ENCODE data around the gene TWIST2.

The TWIST2 gene

DNA sequence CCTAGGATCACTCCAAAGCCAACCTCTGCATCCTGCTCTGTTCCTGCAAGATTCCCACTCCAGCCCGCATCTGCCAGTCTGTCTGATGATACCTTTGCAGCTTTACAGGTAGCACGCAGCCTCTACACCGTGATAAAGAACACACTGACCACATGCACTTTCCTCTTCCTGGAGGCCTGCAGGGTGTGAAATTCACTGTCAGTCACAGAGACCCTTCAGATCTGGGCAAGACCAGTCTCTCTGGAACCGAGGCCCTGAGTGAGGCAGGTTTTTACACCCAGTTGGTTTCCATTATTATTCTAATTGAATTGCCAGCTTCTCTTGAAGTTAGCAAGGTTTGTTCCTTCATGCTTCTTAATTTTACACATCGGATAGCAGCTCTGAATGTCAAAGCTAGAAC is 30.5 kb upstream of the TWIST2 start:
- Mint-ChIP-seq H3K27ac (no peak overlapping the region), H3K36me3 (ENCODE audit: low read depth) (peaks cover 4% of the 10 kb centered on the region), H3K27me3 (ENCODE audit: low read depth) (peaks cover 38% of the 10 kb centered on the region), H3K4me1 (peaks cover 5% of the 10 kb centered on the region), H3K4me3 (no peak overlapping the region), H3K9me3 (peaks cover 25% of the 10 kb centered on the region)
- TF ChIP-seq, protein P1, sequence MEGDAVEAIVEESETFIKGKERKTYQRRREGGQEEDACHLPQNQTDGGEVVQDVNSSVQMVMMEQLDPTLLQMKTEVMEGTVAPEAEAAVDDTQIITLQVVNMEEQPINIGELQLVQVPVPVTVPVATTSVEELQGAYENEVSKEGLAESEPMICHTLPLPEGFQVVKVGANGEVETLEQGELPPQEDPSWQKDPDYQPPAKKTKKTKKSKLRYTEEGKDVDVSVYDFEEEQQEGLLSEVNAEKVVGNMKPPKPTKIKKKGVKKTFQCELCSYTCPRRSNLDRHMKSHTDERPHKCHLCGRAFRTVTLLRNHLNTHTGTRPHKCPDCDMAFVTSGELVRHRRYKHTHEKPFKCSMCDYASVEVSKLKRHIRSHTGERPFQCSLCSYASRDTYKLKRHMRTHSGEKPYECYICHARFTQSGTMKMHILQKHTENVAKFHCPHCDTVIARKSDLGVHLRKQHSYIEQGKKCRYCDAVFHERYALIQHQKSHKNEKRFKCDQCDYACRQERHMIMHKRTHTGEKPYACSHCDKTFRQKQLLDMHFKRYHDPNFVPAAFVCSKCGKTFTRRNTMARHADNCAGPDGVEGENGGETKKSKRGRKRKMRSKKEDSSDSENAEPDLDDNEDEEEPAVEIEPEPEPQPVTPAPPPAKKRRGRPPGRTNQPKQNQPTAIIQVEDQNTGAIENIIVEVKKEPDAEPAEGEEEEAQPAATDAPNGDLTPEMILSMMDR (IDR thresholded peaks at IDR 0.05; ENCODE audit: unreplicated experiment in 3 of 3) = no peak

DNA sequence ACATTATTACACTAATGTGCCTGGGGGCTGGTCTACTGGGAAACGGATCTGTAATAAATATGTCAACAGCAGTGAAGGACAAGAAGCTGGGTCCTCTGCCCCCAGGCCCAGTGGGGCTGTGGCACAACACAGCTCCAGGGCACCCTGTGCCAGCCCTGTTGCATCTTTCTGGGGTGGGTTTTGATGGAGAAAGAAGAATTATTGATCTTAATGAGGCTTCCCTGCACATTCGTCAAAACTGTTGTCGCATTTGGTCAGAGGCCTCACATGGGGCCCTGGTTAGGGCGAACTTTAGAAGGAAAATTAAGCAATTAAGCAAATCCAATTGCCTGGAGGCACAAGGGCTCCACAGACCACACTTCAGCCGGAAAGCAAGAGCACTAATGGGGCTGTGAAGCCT is 30.0 kb upstream of the TWIST2 start:
- TF ChIP-seq, protein P1 (IDR thresholded peaks at IDR 0.05; ENCODE audit: unreplicated experiment in 3 of 3) = no peak
- Mint-ChIP-seq H3K9me3 (peaks cover 26% of the 10 kb centered on the region), H3K4me3 (no peak overlapping the region), H3K4me1 (peaks cover 5% of the 10 kb centered on the region), H3K27ac (no peak overlapping the region), H3K36me3 (ENCODE audit: low read depth) (peaks cover 8% of the 10 kb centered on the region), H3K27me3 (ENCODE audit: low read depth) (peaks cover 38% of the 10 kb centered on the region)

DNA sequence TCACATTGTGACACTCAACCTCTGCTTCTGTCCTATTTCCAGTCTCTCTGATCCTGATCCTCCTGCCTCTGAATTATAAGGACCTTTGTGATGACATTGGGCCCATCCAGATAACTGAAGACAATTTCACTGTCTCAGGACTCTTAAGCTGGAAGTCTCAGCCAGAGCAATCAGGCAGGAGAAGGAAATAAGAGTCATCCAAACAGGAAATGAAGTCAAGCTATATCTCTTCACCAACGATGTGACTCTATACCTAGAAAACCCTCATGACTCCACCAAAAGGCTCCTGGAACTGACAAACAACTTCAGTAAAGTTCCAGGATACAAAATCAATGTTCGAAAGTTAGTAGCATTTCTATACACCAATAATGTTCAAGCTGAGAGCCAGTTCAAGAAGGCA is 29.3 kb upstream of the TWIST2 start:
- peaks cover 35% of the 10 kb centered on the region for H3K27me3 Mint-ChIP-seq (ENCODE audit: low read depth)
- H3K4me1 Mint-ChIP-seq = peaks cover 5% of the 10 kb centered on the region
- H3K36me3 Mint-ChIP-seq (ENCODE audit: low read depth) = peaks cover 9% of the 10 kb centered on the region
- H3K27ac Mint-ChIP-seq = no peak overlapping the region
- H3K4me3 Mint-ChIP-seq = no peak overlapping the region
- TF ChIP-seq, protein P1 (IDR thresholded peaks at IDR 0.05; ENCODE audit: unreplicated experiment in 3 of 3) = no peak
- peaks cover 31% of the 10 kb centered on the region for H3K9me3 Mint-ChIP-seq

DNA sequence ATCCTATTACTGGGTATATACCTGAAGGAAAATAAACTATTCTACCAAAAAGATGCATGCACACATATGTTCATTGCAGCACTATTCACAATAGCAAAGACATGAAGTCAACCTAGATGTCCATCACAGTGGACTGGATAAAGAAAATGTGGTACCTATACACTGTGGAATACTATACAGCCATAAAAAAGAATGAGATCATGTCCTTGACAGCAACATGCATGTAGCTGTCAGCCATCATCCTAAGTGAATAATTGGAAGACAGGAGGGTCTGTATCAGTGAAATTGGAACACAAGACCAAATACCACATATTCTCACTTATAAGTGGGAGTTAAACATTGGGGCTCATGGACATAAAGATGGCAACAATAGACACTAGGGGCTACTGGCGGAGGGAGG is 27.7 kb upstream of the TWIST2 start:
- Mint-ChIP-seq H3K36me3 (ENCODE audit: low read depth) (peaks cover 16% of the 10 kb centered on the region), H3K9me3 (peaks cover 42% of the 10 kb centered on the region), H3K4me1 (peaks cover 5% of the 10 kb centered on the region), H3K27me3 (ENCODE audit: low read depth) (peaks cover 37% of the 10 kb centered on the region), H3K4me3 (no peak overlapping the region), H3K27ac (no peak overlapping the region)
- TF ChIP-seq, protein P1 (IDR thresholded peaks at IDR 0.05; ENCODE audit: unreplicated experiment in 3 of 3) = no peak

DNA sequence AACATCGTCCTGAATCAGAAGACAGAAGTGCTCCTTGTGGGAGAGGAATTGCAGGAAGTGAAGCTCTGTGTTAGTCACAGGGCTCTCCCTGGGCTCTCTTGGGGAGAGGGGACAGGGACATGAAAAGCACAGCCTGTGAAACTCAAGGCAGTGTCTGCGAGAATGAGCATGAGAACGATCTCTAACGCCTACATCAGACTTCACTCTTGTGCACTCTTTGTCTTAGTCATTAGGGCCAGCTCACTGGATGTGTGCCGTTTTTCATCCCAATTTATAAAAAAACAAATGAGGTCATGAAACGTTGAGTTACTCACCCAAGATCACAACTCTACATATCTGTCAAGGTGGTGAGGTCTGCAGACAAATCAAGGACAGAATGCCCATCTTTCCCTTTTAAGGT is 27.0 kb upstream of the TWIST2 start:
- Mint-ChIP-seq H3K4me3 (no peak overlapping the region), H3K4me1 (peaks cover 5% of the 10 kb centered on the region), H3K36me3 (ENCODE audit: low read depth) (peaks cover 16% of the 10 kb centered on the region), H3K27me3 (ENCODE audit: low read depth) (peaks cover 37% of the 10 kb centered on the region), H3K9me3 (peaks cover 48% of the 10 kb centered on the region), H3K27ac (no peak overlapping the region)
- TF ChIP-seq, protein P1 (IDR thresholded peaks at IDR 0.05; ENCODE audit: unreplicated experiment in 3 of 3) = no peak

DNA sequence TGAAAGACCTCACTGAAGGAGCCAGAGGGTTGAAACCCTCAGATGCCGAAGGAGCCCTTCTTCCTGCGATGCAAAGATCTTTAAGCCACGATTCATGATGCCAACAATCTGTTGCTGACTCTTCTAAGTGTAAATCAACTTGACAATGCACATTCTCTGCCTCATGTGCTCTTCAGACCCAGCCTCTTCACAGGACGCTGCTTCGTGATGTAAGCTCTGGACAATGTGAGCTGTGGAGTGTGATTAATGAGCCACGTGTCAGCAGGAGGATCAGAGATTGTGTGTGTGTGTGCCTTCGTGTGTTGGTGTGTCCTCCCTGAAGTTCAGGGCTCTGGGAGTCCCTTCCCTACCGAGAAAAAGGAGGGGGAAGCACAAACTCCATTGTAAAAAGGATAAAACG is 26.5 kb upstream of the TWIST2 start:
- TF ChIP-seq, protein P1 (IDR thresholded peaks at IDR 0.05; ENCODE audit: unreplicated experiment in 3 of 3) = no peak
- Mint-ChIP-seq H3K27ac (no peak overlapping the region), H3K27me3 (ENCODE audit: low read depth) (peaks cover 38% of the 10 kb centered on the region), H3K4me1 (peaks cover 5% of the 10 kb centered on the region), H3K9me3 (peaks cover 51% of the 10 kb centered on the region), H3K4me3 (no peak overlapping the region), H3K36me3 (ENCODE audit: low read depth) (peaks cover 16% of the 10 kb centered on the region)
